ENCODE data around the gene MTLN.
"Not testable (repeated sequence)": the region's sequence is repeated elsewhere in the genome, so short reads cannot be mapped to it uniquely, and the experiment has no call there.

Gene MTLN

DNA sequence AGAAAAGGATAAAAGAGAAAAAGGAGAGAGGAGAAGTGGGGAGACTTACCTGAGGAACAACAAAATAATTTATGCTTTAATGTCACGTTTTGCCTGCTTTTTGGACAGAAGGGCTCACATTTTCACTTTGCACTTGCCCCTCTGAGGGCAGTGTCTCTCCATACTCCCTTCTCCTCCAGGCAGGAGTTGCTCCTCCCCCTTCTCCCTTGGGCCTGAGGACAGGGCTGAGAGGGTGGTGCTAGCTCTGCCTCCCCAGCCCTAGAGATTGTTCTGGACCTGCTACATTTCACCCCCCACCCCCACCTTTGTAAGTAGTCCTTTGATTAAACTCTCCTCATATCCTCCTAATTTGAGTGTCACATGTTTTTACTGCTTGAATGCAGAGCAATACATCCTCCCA, 17.5 kb upstream of the MTLN start:
- ATAC-seq (ENCODE audit: insufficient read depth, low read depth); DNase-seq; H3K4me3 ChIP-seq (ENCODE audit: low read depth in 1 of 2, low read length in 2 of 2); H3K4me2 ChIP-seq (ENCODE audit: insufficient read depth, low read length); H3K79me2 ChIP-seq (ENCODE audit: insufficient read depth, low read length); H2AFZ ChIP-seq (ENCODE audit: low read depth, low read length); H3K9ac ChIP-seq (ENCODE audit: low read depth, low read length); H4K20me1 ChIP-seq (ENCODE audit: insufficient read depth, low read length); H3K27me3 ChIP-seq (ENCODE audit: insufficient read depth, low read length, poor library complexity); H3K36me3 ChIP-seq (ENCODE audit: insufficient read depth, low read length); H3K27ac ChIP-seq (ENCODE audit: low read length); H3K9me3 ChIP-seq (ENCODE audit: insufficient read depth, low read length, severe bottlenecking); H3K4me1 ChIP-seq (ENCODE audit: insufficient read depth, low read length): not testable (repeated sequence)

DNA sequence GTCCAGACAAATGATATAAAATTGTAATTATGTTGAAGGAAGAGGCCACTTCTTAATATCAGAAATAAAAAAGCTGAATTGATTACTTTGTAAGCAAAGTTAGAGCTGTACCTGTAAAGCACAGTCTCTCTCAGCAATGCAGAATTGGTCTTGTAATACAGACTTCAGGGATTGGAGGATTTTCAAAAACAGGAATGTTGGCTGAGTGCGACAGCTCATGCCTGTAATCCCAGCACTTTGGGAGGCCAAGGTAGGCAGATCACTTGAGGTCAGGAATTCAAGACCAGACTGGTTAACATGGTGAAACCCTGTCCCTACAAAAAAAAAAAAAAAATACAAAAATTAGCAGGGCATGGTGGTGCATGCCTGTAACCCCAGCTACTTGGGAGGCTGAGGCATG, 10.3 kb upstream of the MTLN start:
- ATAC-seq (ENCODE audit: insufficient read depth, low read depth); H4K20me1 ChIP-seq (ENCODE audit: insufficient read depth, low read length); DNase-seq; H3K9me3 ChIP-seq (ENCODE audit: insufficient read depth, low read length, severe bottlenecking); H3K9ac ChIP-seq (ENCODE audit: low read depth, low read length); H3K79me2 ChIP-seq (ENCODE audit: insufficient read depth, low read length); H3K4me2 ChIP-seq (ENCODE audit: insufficient read depth, low read length); H3K27ac ChIP-seq (ENCODE audit: low read length); H3K36me3 ChIP-seq (ENCODE audit: insufficient read depth, low read length); H2AFZ ChIP-seq (ENCODE audit: low read depth, low read length); H3K4me3 ChIP-seq (ENCODE audit: low read depth in 1 of 2, low read length in 2 of 2); H3K4me1 ChIP-seq (ENCODE audit: insufficient read depth, low read length): not testable (repeated sequence)
- peaks cover 32% of the 10 kb centered on the region for H3K27me3 ChIP-seq (ENCODE audit: insufficient read depth, low read length, poor library complexity)

- Histone ChIP-seq H3K27me3 (ENCODE audit: insufficient read depth, low read length, poor library complexity) (peaks cover 32% of the 10 kb centered on the region), H3K9ac (ENCODE audit: low read depth, low read length) (no peak overlapping the region), H3K36me3 (ENCODE audit: insufficient read depth, low read length) (no peaks in the 10 kb centered on the region), H2AFZ (ENCODE audit: low read depth, low read length) (no peak overlapping the region), H3K27ac (ENCODE audit: low read length) (no peak overlapping the region), H3K4me3 (ENCODE audit: low read depth in 1 of 2, low read length in 2 of 2) (no peak overlapping the region), H3K9me3 (ENCODE audit: insufficient read depth, low read length, severe bottlenecking) (no peaks in the 10 kb centered on the region), H4K20me1 (ENCODE audit: insufficient read depth, low read length) (no peaks in the 10 kb centered on the region), H3K79me2 (ENCODE audit: insufficient read depth, low read length) (no peaks in the 10 kb centered on the region), H3K4me1 (ENCODE audit: insufficient read depth, low read length) (no peaks in the 10 kb centered on the region), H3K4me2 (ENCODE audit: insufficient read depth, low read length) (no peak overlapping the region)
- DNase-seq (no peak), ATAC-seq (ENCODE audit: insufficient read depth, low read depth) (no peak)
- TF ChIP-seq EZH2 (IDR thresholded peaks at IDR 0.05; ENCODE audit: borderline replicate concordance, low read depth, low read length, severe bottlenecking) (no peak), CTCF (IDR thresholded peaks at IDR 0.05; ENCODE audit: borderline replicate concordance, extremely low read depth, low read length, poor library complexity, severe bottlenecking) (no peak)
These were observed 9.6 kb upstream of the MTLN start for GRCh38 chr2:110221938-110222337.

- no peak overlapping the region for H3K4me2 ChIP-seq (ENCODE audit: insufficient read depth, low read length)
- H3K36me3 ChIP-seq (ENCODE audit: insufficient read depth, low read length), result no peaks in the 10 kb centered on the region
- ATAC-seq (ENCODE audit: insufficient read depth, low read depth) (no peak), DNase-seq (no peak)
- H3K27me3 ChIP-seq (ENCODE audit: insufficient read depth, low read length, poor library complexity), result peaks cover 33% of the 10 kb centered on the region
- H2AFZ ChIP-seq (ENCODE audit: low read depth, low read length), result no peak overlapping the region
- H3K9me3 ChIP-seq (ENCODE audit: insufficient read depth, low read length, severe bottlenecking), result no peaks in the 10 kb centered on the region
- no peak overlapping the region for H3K9ac ChIP-seq (ENCODE audit: low read depth, low read length)
- H4K20me1 ChIP-seq (ENCODE audit: insufficient read depth, low read length), result no peaks in the 10 kb centered on the region
- no peak overlapping the region for H3K27ac ChIP-seq (ENCODE audit: low read length)
- H3K79me2 ChIP-seq (ENCODE audit: insufficient read depth, low read length), result no peaks in the 10 kb centered on the region
- TF ChIP-seq EZH2 (IDR thresholded peaks at IDR 0.05; ENCODE audit: borderline replicate concordance, low read depth, low read length, severe bottlenecking), result no peak
- no peak for TF ChIP-seq CTCF (IDR thresholded peaks at IDR 0.05; ENCODE audit: borderline replicate concordance, extremely low read depth, low read length, poor library complexity, severe bottlenecking)
- H3K4me1 ChIP-seq (ENCODE audit: insufficient read depth, low read length), result no peaks in the 10 kb centered on the region
- no peak overlapping the region for H3K4me3 ChIP-seq (ENCODE audit: low read depth in 1 of 2, low read length in 2 of 2)
These were observed 7.8 kb upstream of the MTLN start for GRCh38 chr2:110220190-110220564.
